PC-3 (cell line): ENCODE data around the gene CCDC60.

Experiments
- EZH2 ChIP-seq: fragments of 300-600 bp; sonication (generic); IDR thresholded peaks from one replicate; pipeline ENCODE4 v1.6.1; 2017; ENCODE audit warnings: antibody characterized with exemption, mild to moderate bottlenecking, low read length; ENCODE audit not compliant: unreplicated experiment
- EZH2phosphoT487 ChIP-seq: fragments of 300-600 bp; sonication (generic); IDR thresholded peaks from 2 replicates; pipeline ENCODE4 v1.6.1; 2018; ENCODE audit warnings: mild to moderate bottlenecking, antibody characterized with exemption, low read length, borderline replicate concordance
- TF ChIP-seq, protein P1 (sequence below): fragments of 300-600 bp; sonication (generic); conservative IDR thresholded peaks from 2 replicates; pipeline ENCODE4 v1.5.1; 2017; ENCODE audit warnings: antibody characterized with exemption, low read depth, mild to moderate bottlenecking, low read length

DNA sequence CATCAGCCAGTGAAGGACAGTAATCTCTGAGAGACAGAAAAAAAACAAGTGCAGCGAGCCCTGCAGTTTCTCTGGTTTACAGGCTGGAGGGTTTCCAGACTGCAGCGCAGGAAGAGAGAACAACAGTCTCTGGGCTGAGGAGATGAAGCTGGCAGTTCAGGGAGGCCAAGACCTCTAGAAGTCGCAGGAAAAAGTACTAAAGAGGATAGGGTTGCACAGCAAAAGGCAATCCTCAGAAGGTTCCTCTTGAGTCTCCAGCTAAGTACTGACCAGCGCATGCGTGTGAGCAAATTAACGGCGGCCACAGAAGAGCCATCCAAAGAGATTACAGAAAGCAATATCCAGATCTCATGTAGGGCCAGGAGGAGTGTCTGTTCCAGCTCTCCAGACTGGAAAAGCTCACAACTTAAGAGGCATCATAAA lies 12.2 kb upstream of the CCDC60 start:
- TF ChIP-seq, protein P1, sequence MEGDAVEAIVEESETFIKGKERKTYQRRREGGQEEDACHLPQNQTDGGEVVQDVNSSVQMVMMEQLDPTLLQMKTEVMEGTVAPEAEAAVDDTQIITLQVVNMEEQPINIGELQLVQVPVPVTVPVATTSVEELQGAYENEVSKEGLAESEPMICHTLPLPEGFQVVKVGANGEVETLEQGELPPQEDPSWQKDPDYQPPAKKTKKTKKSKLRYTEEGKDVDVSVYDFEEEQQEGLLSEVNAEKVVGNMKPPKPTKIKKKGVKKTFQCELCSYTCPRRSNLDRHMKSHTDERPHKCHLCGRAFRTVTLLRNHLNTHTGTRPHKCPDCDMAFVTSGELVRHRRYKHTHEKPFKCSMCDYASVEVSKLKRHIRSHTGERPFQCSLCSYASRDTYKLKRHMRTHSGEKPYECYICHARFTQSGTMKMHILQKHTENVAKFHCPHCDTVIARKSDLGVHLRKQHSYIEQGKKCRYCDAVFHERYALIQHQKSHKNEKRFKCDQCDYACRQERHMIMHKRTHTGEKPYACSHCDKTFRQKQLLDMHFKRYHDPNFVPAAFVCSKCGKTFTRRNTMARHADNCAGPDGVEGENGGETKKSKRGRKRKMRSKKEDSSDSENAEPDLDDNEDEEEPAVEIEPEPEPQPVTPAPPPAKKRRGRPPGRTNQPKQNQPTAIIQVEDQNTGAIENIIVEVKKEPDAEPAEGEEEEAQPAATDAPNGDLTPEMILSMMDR = no peak
- TF ChIP-seq EZH2phosphoT487 = no peak
- no peak for TF ChIP-seq EZH2
